Measurements from ENCODE around the gene ZNF512B. TPM values are rescaled to one million over a fixed set of nuclear protein-coding genes. Genes with fewer than 3 reads are reported as not detected.
A peak's percentile ranks its signal among the peaks of the same experiment; 100 is the strongest.

The ZNF512B gene
- total RNA-seq, 3 donors from 2014 or later (not counting 1 experiment from before 2014, with no cell fraction given): 11.5 to 16.8 (median 13.8) TPM

DNA sequence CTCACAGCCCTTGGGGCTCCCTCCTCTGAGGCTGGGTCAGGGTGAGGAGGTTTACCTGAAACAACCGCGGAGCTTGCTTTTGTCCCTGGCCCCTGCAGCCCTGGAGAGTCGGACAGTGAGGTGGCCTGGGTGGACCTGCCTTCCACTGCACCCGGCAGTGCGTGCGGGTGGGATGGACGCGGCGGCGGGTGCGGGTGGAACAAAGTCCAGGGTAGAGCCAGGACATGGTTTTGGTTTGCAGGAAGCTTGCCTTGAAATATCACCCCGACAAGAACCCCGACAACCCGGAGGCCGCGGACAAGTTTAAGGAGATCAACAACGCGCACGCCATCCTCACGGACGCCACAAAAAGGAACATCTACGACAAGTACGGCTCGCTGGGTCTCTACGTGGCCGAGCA, 40.7 kb downstream of the ZNF512B start:
- TF ChIP-seq, protein P1, sequence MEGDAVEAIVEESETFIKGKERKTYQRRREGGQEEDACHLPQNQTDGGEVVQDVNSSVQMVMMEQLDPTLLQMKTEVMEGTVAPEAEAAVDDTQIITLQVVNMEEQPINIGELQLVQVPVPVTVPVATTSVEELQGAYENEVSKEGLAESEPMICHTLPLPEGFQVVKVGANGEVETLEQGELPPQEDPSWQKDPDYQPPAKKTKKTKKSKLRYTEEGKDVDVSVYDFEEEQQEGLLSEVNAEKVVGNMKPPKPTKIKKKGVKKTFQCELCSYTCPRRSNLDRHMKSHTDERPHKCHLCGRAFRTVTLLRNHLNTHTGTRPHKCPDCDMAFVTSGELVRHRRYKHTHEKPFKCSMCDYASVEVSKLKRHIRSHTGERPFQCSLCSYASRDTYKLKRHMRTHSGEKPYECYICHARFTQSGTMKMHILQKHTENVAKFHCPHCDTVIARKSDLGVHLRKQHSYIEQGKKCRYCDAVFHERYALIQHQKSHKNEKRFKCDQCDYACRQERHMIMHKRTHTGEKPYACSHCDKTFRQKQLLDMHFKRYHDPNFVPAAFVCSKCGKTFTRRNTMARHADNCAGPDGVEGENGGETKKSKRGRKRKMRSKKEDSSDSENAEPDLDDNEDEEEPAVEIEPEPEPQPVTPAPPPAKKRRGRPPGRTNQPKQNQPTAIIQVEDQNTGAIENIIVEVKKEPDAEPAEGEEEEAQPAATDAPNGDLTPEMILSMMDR (IDR thresholded peaks at IDR 0.05): no peak
- WGBS (ENCODE audit: insufficient coverage): 95% methylated on average over 26 of the region's 26 CpGs
- no peaks in the 10 kb centered on the region for H3K27me3 Mint-ChIP-seq (ENCODE audit: low read depth in 2 of 2)
- Histone ChIP-seq H3K9me3 (ENCODE audit: control insufficient read depth, insufficient read depth, low read length) (no peaks in the 10 kb centered on the region), H3K36me3 (ENCODE audit: control insufficient read depth, insufficient read depth, low read length) (peaks cover 55% of the 10 kb centered on the region), H3K27me3 (ENCODE audit: control insufficient read depth, insufficient read depth, low read length) (no peaks in the 10 kb centered on the region), H3K27ac (ENCODE audit: low read length) (no peak overlapping the region), H3K4me3 (ENCODE audit: low read length) (no peak overlapping the region), H3K4me1 (ENCODE audit: control insufficient read depth, insufficient read depth, low read length) (no peaks in the 10 kb centered on the region)
- no peak overlapping the region for H3K4me3 Mint-ChIP-seq
- H3K36me3 Mint-ChIP-seq: no peaks in the 10 kb centered on the region
- ATAC-seq (no peak), DNase-seq (no peak)
- peaks cover 9 to 11% of the 10 kb centered on the region in 2 donors for H3K4me1 Mint-ChIP-seq
- no peaks in the 10 kb centered on the region for H3K9me3 Mint-ChIP-seq
- intact Hi-C loops (cut with micrococcal nuclease): no loop called here
- no peak overlapping the region for H3K27ac Mint-ChIP-seq

DNA sequence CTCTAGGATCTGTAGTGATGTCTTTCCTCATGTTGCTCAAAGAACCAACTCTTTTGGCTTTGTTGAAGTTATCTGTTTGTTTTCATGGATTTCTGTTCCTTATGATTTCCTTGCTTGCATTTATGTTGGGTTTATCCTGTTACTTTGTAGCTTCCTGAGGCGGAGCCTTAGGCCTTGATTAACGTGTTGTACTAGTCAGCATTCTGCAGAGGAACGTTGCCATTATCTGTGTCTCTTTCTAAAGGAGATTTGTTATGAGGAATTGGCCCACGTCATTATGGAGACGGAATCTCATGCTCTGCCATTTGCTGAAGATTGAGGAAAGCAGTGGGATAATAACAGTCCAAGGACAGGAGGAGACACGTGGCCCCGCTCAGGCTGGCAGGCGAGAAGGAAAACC, 43.4 kb downstream of the ZNF512B start:
- 94% methylated on average over 8 of the region's 8 CpGs for WGBS (ENCODE audit: insufficient coverage)
- Mint-ChIP-seq H3K4me1 (peaks cover 9 to 11% of the 10 kb centered on the region in 2 donors), H3K4me3 (no peak overlapping the region), H3K27ac (no peak overlapping the region), H3K9me3 (no peaks in the 10 kb centered on the region), H3K36me3 (no peaks in the 10 kb centered on the region), H3K27me3 (ENCODE audit: low read depth in 2 of 2) (no peaks in the 10 kb centered on the region)
- TF ChIP-seq, protein P1 (IDR thresholded peaks at IDR 0.05): no peak
- ATAC-seq (no peak), DNase-seq (no peak)
- Histone ChIP-seq H3K27ac (ENCODE audit: low read length) (no peak overlapping the region), H3K4me3 (ENCODE audit: low read length) (no peak overlapping the region), H3K9me3 (ENCODE audit: control insufficient read depth, insufficient read depth, low read length) (no peaks in the 10 kb centered on the region), H3K4me1 (ENCODE audit: control insufficient read depth, insufficient read depth, low read length) (no peaks in the 10 kb centered on the region), H3K36me3 (ENCODE audit: control insufficient read depth, insufficient read depth, low read length) (peaks cover 36% of the 10 kb centered on the region), H3K27me3 (ENCODE audit: control insufficient read depth, insufficient read depth, low read length) (no peaks in the 10 kb centered on the region)
- intact Hi-C loops (cut with micrococcal nuclease): no loop called here

DNA sequence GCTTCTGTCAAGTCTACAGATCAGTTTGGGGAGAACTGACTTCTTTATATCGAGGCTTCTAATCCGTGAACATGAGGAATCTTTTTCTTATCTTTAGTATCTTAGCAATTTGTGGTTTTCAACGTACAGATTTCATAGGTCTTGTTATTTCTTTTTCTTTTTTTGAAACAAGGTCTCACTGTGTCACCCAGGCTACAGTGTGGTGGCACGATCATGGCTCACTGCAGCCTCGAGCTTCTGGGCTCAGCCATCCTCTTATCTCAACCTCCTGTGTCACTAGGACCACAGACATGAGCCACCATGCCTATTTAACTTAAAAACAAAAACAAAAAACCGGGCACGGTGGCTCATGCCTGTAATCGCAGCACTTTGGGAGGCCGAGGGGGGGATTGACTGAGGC, 45.5 kb downstream of the ZNF512B start:
- no peak overlapping the region for H3K27ac ChIP-seq (ENCODE audit: low read length)
- intact Hi-C loops (cut with micrococcal nuclease): no loop called here
- peaks cover 24% of the 10 kb centered on the region for H3K36me3 ChIP-seq (ENCODE audit: control insufficient read depth, insufficient read depth, low read length)
- no peaks in the 10 kb centered on the region for H3K9me3 Mint-ChIP-seq
- no peaks in the 10 kb centered on the region for H3K4me1 ChIP-seq (ENCODE audit: control insufficient read depth, insufficient read depth, low read length)
- H3K4me3 Mint-ChIP-seq: no peak overlapping the region
- no peaks in the 10 kb centered on the region for H3K9me3 ChIP-seq (ENCODE audit: control insufficient read depth, insufficient read depth, low read length)
- peaks cover 9 to 11% of the 10 kb centered on the region in 2 donors for H3K4me1 Mint-ChIP-seq
- peak overlapping the region in 1 of 2 donors; percentile 18 for H3K27ac Mint-ChIP-seq
- WGBS (ENCODE audit: insufficient coverage): 73% methylated on average over 9 of the region's 9 CpGs
- no peaks in the 10 kb centered on the region for H3K27me3 ChIP-seq (ENCODE audit: control insufficient read depth, insufficient read depth, low read length)
- no peak for DNase-seq
- TF ChIP-seq, protein P1 (IDR thresholded peaks at IDR 0.05): no peak
- no peaks in the 10 kb centered on the region for H3K27me3 Mint-ChIP-seq (ENCODE audit: low read depth in 2 of 2)
- ATAC-seq: no peak
- H3K4me3 ChIP-seq (ENCODE audit: low read length): no peak overlapping the region
- no peaks in the 10 kb centered on the region for H3K36me3 Mint-ChIP-seq

DNA sequence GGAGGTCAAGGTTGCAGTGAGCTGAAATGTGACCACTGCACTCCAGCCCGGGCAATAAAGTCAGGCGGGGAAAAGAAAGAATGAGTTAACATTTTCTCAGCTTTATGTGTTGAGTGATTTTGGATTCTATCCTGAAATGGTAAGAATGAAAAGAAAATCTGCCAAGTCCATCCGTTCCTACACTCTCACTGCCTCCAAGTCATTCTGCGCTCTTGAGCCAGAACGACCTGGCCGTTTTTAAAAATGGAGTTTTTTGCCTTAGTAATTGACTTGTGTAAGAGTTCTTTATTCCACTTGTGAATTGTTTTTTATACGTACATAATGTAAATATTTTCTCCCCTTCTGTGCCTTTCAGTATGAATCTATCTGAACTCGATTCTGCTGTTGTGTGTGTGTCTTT, 46.1 kb downstream of the ZNF512B start:
- no peaks in the 10 kb centered on the region for H3K9me3 ChIP-seq (ENCODE audit: control insufficient read depth, insufficient read depth, low read length)
- Mint-ChIP-seq H3K27ac (peak overlapping the region in 1 of 2 donors; percentile 18), H3K27me3 (ENCODE audit: low read depth in 2 of 2) (no peaks in the 10 kb centered on the region), H3K36me3 (no peaks in the 10 kb centered on the region), H3K9me3 (no peaks in the 10 kb centered on the region), H3K4me1 (peaks cover 9 to 11% of the 10 kb centered on the region in 2 donors), H3K4me3 (no peak overlapping the region)
- intact Hi-C loops (cut with micrococcal nuclease): no loop called here
- peaks cover 21% of the 10 kb centered on the region for H3K36me3 ChIP-seq (ENCODE audit: control insufficient read depth, insufficient read depth, low read length)
- H3K27me3 ChIP-seq (ENCODE audit: control insufficient read depth, insufficient read depth, low read length): no peaks in the 10 kb centered on the region
- ATAC-seq (no peak), DNase-seq (no peak)
- TF ChIP-seq, protein P1 (IDR thresholded peaks at IDR 0.05): no peak
- H3K4me1 ChIP-seq (ENCODE audit: control insufficient read depth, insufficient read depth, low read length): no peaks in the 10 kb centered on the region
- no peak overlapping the region for H3K4me3 ChIP-seq (ENCODE audit: low read length)
- H3K27ac ChIP-seq (ENCODE audit: low read length): no peak overlapping the region
- WGBS (ENCODE audit: insufficient coverage): 97% methylated on average over 2 of the region's 8 CpGs

Measured in natural killer cell (primary cell).